ENCODE results near the gene KCNJ10. TPM values are rescaled to one million over a fixed set of nuclear protein-coding genes. Genes with fewer than 3 reads are reported as not detected.

KCNJ10 gene
- total RNA-seq, 2 donors from 2014 or later = 0.29 TPM; not detected in 1

GRCh38 chr1:159999204-159999603, 70.8 kb downstream of the KCNJ10 start:
- no peak for DNase-seq

GRCh38 chr1:159996653-159997052, 73.3 kb downstream of the KCNJ10 start:
- H3K9me3 ChIP-seq = no peaks in the 10 kb centered on the region
- no peak overlapping the region for H3K27ac ChIP-seq
- TF ChIP-seq CTCF (IDR thresholded peaks at IDR 0.05) = no peak
- H3K4me3 ChIP-seq = no peak overlapping the region
- H3K27me3 ChIP-seq = no peaks in the 10 kb centered on the region
- DNase-seq = no peak
- H3K36me3 ChIP-seq = no peaks in the 10 kb centered on the region
- intact Hi-C loops (cut with DNase I) = no loop called here
- no peaks in the 10 kb centered on the region for H3K4me1 ChIP-seq
- no peak overlapping the region for H3K9ac ChIP-seq (ENCODE audit: low read depth in 2 of 2, low read length in 2 of 2)

More at GRCh38 chr1:159999204-159999603, 70.8 kb downstream of the KCNJ10 start:
- H3K36me3 ChIP-seq = no peaks in the 10 kb centered on the region
- no peak overlapping the region for H3K4me3 ChIP-seq
- no peaks in the 10 kb centered on the region for H3K4me1 ChIP-seq
- intact Hi-C loops (cut with DNase I) = no loop called here
- H3K9ac ChIP-seq (ENCODE audit: low read depth in 2 of 2, low read length in 2 of 2) = no peak overlapping the region
- H3K27ac ChIP-seq = no peak overlapping the region
- no peak for TF ChIP-seq CTCF (IDR thresholded peaks at IDR 0.05)
- no peaks in the 10 kb centered on the region for H3K27me3 ChIP-seq
- no peaks in the 10 kb centered on the region for H3K9me3 ChIP-seq

GRCh38 chr1:159994896-159995295, 75.1 kb downstream of the KCNJ10 start:
- H3K27me3 ChIP-seq = no peaks in the 10 kb centered on the region
- H3K4me3 ChIP-seq = no peak overlapping the region
- no peaks in the 10 kb centered on the region for H3K36me3 ChIP-seq
- no peak for DNase-seq
- intact Hi-C loops (cut with DNase I) = no loop called here
- no peak for TF ChIP-seq CTCF (IDR thresholded peaks at IDR 0.05)
- H3K9ac ChIP-seq (ENCODE audit: low read depth in 2 of 2, low read length in 2 of 2) = no peak overlapping the region
- H3K27ac ChIP-seq = no peak overlapping the region
- H3K4me1 ChIP-seq = no peaks in the 10 kb centered on the region
- no peaks in the 10 kb centered on the region for H3K9me3 ChIP-seq

GRCh38 chr1:159993911-159994310, 76.0 kb downstream of the KCNJ10 start:
- DNase-seq = no peak
- no peaks in the 10 kb centered on the region for H3K4me1 ChIP-seq
- H3K27me3 ChIP-seq = no peaks in the 10 kb centered on the region
- intact Hi-C loops (cut with DNase I) = no loop called here
- no peaks in the 10 kb centered on the region for H3K9me3 ChIP-seq
- no peak overlapping the region for H3K9ac ChIP-seq (ENCODE audit: low read depth in 2 of 2, low read length in 2 of 2)
- no peak for TF ChIP-seq CTCF (IDR thresholded peaks at IDR 0.05)
- no peaks in the 10 kb centered on the region for H3K36me3 ChIP-seq
- H3K27ac ChIP-seq = no peak overlapping the region
- H3K4me3 ChIP-seq = no peak overlapping the region

- intact Hi-C loops (cut with DNase I) = no loop called here
- TF ChIP-seq CTCF (IDR thresholded peaks at IDR 0.05) = no peak
- Histone ChIP-seq H3K27ac (no peak overlapping the region), H3K27me3 (no peaks in the 10 kb centered on the region), H3K36me3 (no peaks in the 10 kb centered on the region), H3K4me1 (no peaks in the 10 kb centered on the region), H3K4me3 (no peak overlapping the region), H3K9ac (ENCODE audit: low read depth in 2 of 2, low read length in 2 of 2) (no peak overlapping the region), H3K9me3 (no peaks in the 10 kb centered on the region)
- no peak for DNase-seq
Observed at GRCh38 chr1:159992161-159992560, 77.8 kb downstream of the KCNJ10 start.

GRCh38 chr1:159991513-159991912, 78.4 kb downstream of the KCNJ10 start:
- Histone ChIP-seq H3K4me1 (no peaks in the 10 kb centered on the region), H3K27me3 (no peaks in the 10 kb centered on the region), H3K27ac (no peak overlapping the region), H3K9ac (ENCODE audit: low read depth in 2 of 2, low read length in 2 of 2) (no peak overlapping the region), H3K4me3 (no peak overlapping the region), H3K9me3 (no peaks in the 10 kb centered on the region), H3K36me3 (no peaks in the 10 kb centered on the region)
- intact Hi-C loops (cut with DNase I) = no loop called here
- TF ChIP-seq CTCF (IDR thresholded peaks at IDR 0.05) = no peak
- no peak for DNase-seq

All from colonic mucosa (tissue), 4 donors.